ENCODE data around the gene ENTR1.

- TF ChIP-seq RAD21 (IDR thresholded peaks at IDR 0.05; ENCODE audit: low read depth) (no peak), TAF1 (IDR thresholded peaks at IDR 0.05; ENCODE audit: low read depth) (no peak), MAX (IDR thresholded peaks at IDR 0.05) (no peak), USF1 (IDR thresholded peaks at IDR 0.05) (no peak)
Observed at GRCh38 chr9:136402067-136402466, 8.3 kb downstream of the ENTR1 start.

Measured in Ishikawa (cell line).